Stimulated activated naive CD8-positive, alpha-beta T cell treated with anti-CD3 and anti-CD28 coated beads, Interleukin-15, amount 100 ng/mL, for 72 hours (primary cell): Measurements from ENCODE around the gene MYOD1.

Source experiments
- ATAC-seq: fragments of 150-1000 bp; cut with Tn5 transposase; 2 replicates; pipeline ENCODE4 v1.10.0; 2021; ENCODE audit warnings: mild to moderate bottlenecking, moderate library complexity
- DNase-seq, 2 donors: peaks; one replicate each; pipeline ENCODE4 v3.0.0; 2021 to 2022
- H3K27ac Mint-ChIP-seq, 2 donors: one replicate each; pipeline ENCODE4 v1.8.0; 2022; ENCODE audit warnings: mild to moderate bottlenecking in 2 of 2, mixed read lengths in 2 of 2, moderate library complexity in 2 of 2
- H3K27me3 Mint-ChIP-seq: one replicate; pipeline ENCODE4 v1.8.0; 2022; ENCODE audit warnings: mixed read lengths
- H3K4me1 Mint-ChIP-seq: one replicate; pipeline ENCODE4 v1.8.0; 2022; ENCODE audit warnings: mild to moderate bottlenecking, mixed read lengths
- H3K4me3 Mint-ChIP-seq, 2 donors: one replicate each; pipeline ENCODE4 v1.8.0; 2022; ENCODE audit warnings: mild to moderate bottlenecking in 2 of 2, mixed read lengths in 2 of 2, moderate library complexity in 1 of 2
- H3K9me3 Mint-ChIP-seq, 2 donors: one replicate each; pipeline ENCODE4 v1.8.0; 2022; ENCODE audit warnings: mixed read lengths in 2 of 2

Gene MYOD1

GRCh38 chr11:17767301-17767885 lies 48.0 kb downstream of the MYOD1 start:
- H3K4me1 Mint-ChIP-seq: no peaks in the 10 kb centered on the region
- no peak for DNase-seq
- no peak overlapping the region for H3K4me3 Mint-ChIP-seq
- peaks cover 0 to 6% of the 10 kb centered on the region in 2 donors for H3K9me3 Mint-ChIP-seq
- no peaks in the 10 kb centered on the region for H3K27me3 Mint-ChIP-seq
- no peak overlapping the region for H3K27ac Mint-ChIP-seq
- no peak for ATAC-seq

GRCh38 chr11:17767914-17768313 lies 48.5 kb downstream of the MYOD1 start:
- no peak for ATAC-seq
- Mint-ChIP-seq H3K27ac (no peak overlapping the region), H3K4me3 (no peak overlapping the region)

GRCh38 chr11:17768547-17768946 lies 49.2 kb downstream of the MYOD1 start:
- H3K9me3 Mint-ChIP-seq: peaks cover 0 to 6% of the 10 kb centered on the region in 2 donors
- ATAC-seq: no peak
- H3K4me3 Mint-ChIP-seq: no peak overlapping the region
- no peak overlapping the region for H3K27ac Mint-ChIP-seq
- DNase-seq: no peak
- no peaks in the 10 kb centered on the region for H3K4me1 Mint-ChIP-seq
- H3K27me3 Mint-ChIP-seq: no peaks in the 10 kb centered on the region

More at GRCh38 chr11:17767914-17768313, 48.5 kb downstream of the MYOD1 start:
- H3K27me3 Mint-ChIP-seq: no peaks in the 10 kb centered on the region
- DNase-seq: no peak
- H3K9me3 Mint-ChIP-seq: peaks cover 0 to 6% of the 10 kb centered on the region in 2 donors
- no peaks in the 10 kb centered on the region for H3K4me1 Mint-ChIP-seq

- ATAC-seq (no peak), DNase-seq (no peak)
- Mint-ChIP-seq H3K4me3 (no peak overlapping the region), H3K9me3 (peaks cover 0 to 6% of the 10 kb centered on the region in 2 donors), H3K27me3 (no peaks in the 10 kb centered on the region), H3K27ac (no peak overlapping the region), H3K4me1 (no peaks in the 10 kb centered on the region)
Measured at GRCh38 chr11:17769218-17769617, 49.8 kb downstream of the MYOD1 start.

GRCh38 chr11:17770048-17770652 lies 50.8 kb downstream of the MYOD1 start:
- no peaks in the 10 kb centered on the region for H3K27me3 Mint-ChIP-seq
- peak; percentile 18 for ATAC-seq
- H3K4me3 Mint-ChIP-seq: no peak overlapping the region
- peak overlapping the region in 1 of 2 donors; percentile 82 for H3K27ac Mint-ChIP-seq
- peaks cover 0 to 6% of the 10 kb centered on the region in 2 donors for H3K9me3 Mint-ChIP-seq
- no peaks in the 10 kb centered on the region for H3K4me1 Mint-ChIP-seq
- no peak for DNase-seq

GRCh38 chr11:17770917-17771316 lies 51.5 kb downstream of the MYOD1 start:
- Mint-ChIP-seq H3K4me1 (no peaks in the 10 kb centered on the region), H3K27ac (no peak overlapping the region), H3K27me3 (no peaks in the 10 kb centered on the region), H3K4me3 (no peak overlapping the region), H3K9me3 (peaks cover 0 to 6% of the 10 kb centered on the region in 2 donors)
- DNase-seq (no peak), ATAC-seq (no peak)

GRCh38 chr11:17771415-17771814 lies 52.0 kb downstream of the MYOD1 start:
- DNase-seq (no peak), ATAC-seq (no peak)
- no peaks in the 10 kb centered on the region for H3K27me3 Mint-ChIP-seq
- no peak overlapping the region for H3K27ac Mint-ChIP-seq
- H3K4me1 Mint-ChIP-seq: no peaks in the 10 kb centered on the region
- H3K4me3 Mint-ChIP-seq: no peak overlapping the region
- peaks cover 0 to 6% of the 10 kb centered on the region in 2 donors for H3K9me3 Mint-ChIP-seq
